ENCODE measurements around the gene TSR3.
"Not testable (repeated sequence)": the region's sequence is repeated elsewhere in the genome, so short reads cannot be mapped to it uniquely, and the experiment has no call there.

Gene TSR3

DNA sequence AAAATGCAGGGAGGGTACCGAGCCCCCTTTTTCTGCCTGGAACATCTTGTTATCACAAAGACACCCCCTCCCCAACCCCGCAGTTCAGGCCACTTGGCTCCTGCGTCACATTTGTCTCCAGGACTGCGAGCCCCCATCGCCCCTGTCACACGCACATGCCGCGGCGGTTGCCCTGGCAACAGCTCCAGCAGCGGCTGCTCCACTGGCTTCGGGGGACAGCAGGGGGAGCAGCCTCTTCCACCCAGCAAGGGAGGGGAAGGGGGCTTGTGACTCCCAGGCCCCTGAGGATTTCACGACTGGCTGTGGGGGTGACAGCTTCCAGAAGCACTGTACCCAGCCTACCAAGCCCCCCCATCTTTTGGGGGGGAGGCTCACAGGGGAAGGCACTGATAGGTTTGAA lies 15.7 kb downstream of the TSR3 start:
- DNase-seq = no peak

GRCh38 chr16:1335211-1335971 lies 16.3 kb downstream of the TSR3 start:
- DNase-seq = no peak

DNA sequence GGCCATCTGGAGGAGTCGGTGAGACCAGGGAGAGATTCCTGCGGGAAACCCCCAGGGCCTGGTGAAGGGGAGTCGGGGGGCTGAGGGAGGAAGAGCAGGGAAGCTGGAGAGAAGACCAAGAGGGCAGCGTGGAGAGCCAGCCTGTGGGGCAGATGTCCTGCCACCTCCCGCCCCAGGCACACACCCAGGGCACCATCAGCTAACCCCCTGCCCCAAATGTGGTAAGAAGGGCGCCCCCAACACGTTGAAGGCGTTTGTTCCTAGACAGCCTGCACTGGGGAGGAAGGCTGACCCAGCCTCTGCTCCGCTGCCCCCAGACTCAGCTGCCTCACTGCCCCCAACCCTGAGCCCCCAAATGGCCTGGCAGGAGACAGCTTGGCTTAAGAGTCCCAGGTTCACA lies 16.9 kb downstream of the TSR3 start:
- no peak for DNase-seq

DNA sequence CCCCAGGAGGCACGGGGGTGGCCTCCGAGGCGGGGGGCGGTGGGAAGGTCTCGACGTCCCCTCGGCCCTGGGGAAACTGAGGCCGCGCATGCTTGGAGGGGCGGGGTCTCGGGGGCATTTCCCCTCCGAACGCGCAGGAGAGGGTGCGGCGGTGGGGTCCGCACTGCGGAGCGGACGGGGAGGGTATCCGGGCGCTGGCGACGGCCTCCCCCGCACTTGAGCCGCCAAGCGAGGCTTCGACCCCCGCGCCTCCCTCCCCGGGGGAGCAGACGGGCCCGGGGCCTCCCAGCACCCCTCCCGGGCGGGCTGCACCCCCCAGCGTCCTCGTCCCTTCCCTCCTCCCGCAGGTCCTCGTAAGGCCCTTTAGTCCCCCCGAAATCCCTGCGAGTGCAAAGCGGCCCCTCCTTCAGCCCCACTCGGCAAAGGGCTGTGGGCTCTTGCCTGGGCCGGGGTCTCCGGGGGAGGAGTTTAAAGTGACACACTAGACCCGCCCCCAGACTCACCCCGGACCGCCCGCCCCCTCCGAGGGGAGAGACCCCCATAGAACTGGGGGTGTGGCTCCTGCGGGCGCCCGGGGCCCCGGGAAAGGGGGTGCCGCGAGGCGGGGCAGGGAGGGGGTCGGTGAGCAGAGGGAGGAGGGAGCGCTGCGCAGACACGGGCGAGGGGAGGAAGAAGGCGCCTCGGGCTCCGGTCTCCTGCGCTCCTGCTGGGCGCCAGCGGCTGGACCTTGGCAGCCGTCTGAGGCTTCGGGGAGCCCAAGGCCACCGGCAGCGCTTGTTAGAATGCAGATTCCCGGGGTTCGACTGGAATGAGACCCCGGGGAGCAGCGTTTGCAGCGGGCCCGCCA lies 17.6 kb downstream of the TSR3 start:
- DNase-seq = no peak

DNA sequence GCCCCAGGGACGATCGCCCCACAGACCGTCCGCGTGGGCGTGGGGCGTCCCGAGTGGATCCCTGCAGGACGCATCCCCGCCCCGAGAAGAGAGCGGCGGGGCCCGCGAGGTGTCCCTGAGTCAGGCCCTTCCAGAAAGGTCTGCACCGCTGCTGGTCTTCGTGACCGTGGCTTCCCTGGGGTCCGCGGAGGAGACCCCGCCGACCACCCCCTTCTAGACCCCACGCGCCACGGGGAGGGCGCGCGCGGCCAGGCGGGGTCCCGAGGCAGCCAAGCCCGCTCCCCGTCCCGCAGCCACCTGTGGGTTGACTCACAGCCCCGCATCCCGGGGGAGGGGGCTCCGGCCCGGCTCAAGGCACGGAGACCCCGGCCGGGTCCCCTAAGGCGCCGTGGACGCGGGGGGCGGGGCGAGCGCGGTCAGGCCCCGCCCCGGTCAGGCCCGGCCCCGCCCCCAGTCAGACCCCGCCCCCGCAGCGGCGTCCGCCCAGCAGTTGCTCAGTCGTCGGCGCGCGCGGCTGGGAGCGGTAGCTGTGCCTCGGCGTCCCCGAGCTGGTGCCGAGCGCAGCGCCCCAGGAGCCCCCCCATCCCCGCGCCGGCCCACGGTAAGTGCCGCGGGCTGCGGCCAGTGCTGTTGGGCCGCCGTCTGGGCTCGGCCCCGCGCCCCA lies 18.4 kb downstream of the TSR3 start, which contains the start of gene BAIAP3:
Gene BAIAP3 (plus strand): TSS at position 497 of the 664 bp plus-strand sequence. CDS start 4,905 bp downstream, outside the sequence.
- no peak for DNase-seq

DNA sequence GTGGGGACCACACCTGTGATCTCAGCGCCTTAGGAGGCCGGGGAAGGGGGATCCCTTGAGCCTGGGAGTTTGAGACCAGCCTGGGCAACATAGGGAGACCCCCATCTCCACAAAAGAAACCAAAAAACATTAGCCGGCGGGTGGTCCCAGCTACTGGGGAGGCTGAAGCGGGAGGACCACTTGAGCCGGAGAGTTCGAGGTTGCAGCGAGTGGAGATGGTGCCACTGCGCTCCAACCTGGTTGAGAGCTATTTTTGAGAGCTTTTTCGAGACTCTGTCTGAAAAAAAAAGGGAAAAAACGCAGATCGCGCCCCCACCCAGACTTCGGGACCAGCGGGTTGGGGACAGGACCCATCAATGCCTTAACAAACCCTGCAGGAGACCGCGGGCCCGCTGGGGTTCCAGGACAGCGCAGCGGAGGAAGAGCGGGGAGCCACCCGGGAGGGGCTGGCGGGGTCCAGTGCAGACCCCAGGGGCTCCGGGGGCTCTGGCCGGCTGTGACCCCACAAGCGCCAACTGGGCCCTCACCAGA lies 19.0 kb downstream of the TSR3 start:
- no peak for DNase-seq

- DNase-seq = no peak
Measured at GRCh38 chr16:1331712-1332617, 19.7 kb downstream of the TSR3 start.

- DNase-seq = no peak
Measured at GRCh38 chr16:1330931-1331711, 20.6 kb downstream of the TSR3 start.

GRCh38 chr16:1330260-1330914 lies 21.3 kb downstream of the TSR3 start:
- DNase-seq = no peak

DNA sequence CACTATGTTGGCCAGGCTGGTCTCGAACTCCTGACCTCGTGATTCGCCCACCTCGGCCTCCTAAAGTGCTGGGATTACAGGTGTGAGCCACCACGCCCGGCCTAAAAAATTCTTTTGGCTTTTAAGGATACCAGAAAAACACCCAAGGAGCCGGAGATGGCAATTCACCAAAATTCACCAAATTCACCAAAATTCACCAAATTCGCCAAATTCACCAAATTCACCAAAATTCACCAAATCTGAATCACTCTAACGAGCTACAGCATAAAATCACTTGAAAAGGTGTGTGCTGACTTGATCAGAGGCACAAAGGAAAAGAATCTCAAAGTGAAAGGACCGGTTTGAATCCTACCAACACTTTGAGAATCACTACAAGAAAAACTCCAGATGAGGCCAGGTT lies 22.7 kb downstream of the TSR3 start:
- not testable (repeated sequence) for DNase-seq

- not testable (repeated sequence) for DNase-seq
Measured at GRCh38 chr16:1328136-1328535, 23.5 kb downstream of the TSR3 start.

- no peak for DNase-seq
Measured at GRCh38 chr16:1327619-1327947, 24.1 kb downstream of the TSR3 start.

DNA sequence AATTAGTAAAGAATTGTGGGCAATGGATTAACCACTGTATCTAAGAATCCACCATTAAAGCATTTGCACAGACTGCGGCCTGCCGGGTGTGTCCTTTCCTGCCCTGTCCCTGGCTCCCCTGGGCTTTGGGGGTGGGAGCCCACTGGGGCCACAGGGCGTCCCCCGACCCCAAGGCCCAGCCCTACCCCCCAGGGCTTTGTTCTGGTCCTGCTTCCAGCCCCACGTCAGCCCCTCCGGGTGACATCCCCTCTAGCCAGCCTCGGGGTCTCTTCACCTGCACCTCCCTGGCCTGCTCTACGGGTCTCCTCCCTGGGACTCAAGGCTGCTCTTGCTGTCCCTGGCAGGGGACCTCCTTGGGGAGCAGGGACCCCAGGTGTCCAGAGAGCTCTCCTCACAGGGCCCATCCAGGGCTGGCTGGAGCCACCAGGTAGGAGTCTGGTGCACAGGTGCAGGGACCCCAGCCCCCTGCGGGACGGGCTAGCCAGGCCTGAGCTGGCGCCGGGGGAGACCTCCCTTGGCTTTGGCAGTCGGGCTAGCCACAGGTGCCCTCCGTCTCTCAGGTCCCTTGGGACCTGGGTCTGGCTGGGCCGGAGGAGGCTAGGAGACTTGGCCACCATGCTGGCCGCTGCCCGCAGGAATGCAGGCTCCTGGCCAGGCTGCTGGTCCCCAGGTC lies 24.6 kb downstream of the TSR3 start:
- DNase-seq = no peak

DNA sequence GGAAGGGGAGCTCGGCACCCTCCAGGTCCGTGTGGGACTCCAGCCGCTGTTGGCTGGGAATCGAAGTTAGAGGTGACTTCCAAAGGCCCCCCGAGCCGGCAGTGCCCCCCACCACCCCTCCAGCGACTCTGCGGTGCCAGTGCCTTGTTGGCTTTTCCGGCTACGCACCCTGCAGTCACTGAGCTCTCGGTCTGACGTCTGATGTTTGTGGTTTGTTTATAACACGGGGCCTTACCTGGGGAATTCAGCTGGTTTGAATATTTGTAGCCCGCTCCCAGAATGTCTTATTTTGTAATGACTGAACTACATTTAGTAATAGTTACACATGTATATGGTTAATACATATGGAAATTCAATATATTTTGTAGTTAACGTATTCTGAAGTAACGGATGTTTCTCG lies 25.3 kb downstream of the TSR3 start:
- no peak for DNase-seq

DNA sequence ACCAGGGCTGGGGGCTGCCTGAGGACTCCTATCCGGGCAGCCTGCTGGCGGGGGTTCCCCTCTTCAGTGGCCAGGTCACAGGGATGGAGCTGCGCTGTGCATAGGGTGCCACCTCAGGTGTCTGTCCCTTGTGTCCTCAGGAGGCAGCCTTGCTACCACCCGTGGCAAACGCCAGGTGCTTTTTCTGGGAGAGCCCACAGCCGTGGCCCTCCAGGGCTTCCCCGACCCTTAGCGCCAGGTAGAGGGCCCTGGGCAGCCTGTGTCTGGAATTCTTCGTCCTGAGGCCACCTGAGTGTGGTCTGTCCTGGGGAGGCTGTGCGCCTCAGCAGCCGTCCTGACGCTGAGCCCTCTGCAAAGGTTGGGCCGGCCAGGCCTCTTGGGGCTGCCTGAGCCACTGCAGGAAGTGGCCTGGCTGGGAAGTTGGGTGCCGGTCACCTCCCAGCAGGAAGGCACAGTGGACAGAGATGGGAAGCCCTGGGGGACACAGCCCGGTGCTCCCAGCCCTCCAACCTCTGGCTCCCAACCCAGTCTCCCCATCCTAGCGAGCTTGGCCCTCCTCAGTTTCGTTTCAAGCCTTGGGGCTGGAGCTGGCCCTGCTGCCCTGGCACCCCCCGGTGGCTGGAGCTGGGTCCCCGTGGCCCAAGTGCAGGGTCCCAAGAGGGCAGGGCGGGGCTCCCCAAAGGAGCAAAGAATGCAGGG lies 25.9 kb downstream of the TSR3 start:
- no peak for DNase-seq

DNA sequence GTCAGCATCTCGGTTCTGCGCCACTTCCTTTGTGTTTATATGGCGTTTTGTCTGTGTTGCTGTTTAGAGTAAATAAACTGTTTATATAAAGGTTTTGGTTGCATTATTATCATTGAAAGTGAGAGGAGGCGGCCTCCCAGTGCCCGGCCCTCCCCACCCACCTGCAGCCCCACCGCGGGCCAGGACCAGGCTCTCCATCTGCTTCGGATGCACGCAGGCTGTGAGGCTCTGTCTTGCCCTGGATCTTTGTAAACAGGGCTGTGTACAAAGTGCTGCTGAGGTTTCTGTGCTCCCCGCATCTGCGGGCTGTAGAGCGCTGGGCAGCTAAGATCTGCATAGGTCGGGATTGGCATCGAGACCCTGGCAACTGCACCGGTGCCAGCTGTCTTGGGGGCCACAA lies 26.4 kb downstream of the TSR3 start:
- DNase-seq = no peak

DNA sequence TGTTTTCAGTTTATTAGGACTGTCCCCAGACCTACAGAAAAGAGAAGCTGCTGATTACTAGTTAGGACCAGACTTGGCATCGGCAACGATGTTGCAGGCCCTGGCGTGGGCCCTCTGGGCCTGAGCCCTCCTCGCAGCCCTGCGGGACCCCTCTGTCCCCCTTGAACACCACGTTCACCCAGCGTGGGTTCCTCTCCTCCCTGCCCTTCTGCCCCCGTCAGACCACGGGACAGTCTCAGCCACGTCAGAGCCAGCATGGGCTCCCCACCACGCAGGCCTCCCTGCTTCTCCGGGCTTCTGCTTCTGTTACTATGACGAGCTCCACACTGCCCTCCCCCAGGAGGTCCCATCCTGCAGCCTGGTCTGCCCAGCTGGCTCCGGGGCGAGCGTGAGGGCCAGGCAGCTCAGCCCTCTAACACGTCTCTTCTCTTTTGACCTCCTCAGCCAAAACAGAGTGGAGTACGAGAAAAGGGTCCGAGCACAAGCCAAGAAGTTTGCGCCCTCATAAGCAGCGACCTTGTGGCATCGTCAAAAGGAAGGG lies 27.3 kb downstream of the TSR3 start:
- DNase-seq = no peak

DNA sequence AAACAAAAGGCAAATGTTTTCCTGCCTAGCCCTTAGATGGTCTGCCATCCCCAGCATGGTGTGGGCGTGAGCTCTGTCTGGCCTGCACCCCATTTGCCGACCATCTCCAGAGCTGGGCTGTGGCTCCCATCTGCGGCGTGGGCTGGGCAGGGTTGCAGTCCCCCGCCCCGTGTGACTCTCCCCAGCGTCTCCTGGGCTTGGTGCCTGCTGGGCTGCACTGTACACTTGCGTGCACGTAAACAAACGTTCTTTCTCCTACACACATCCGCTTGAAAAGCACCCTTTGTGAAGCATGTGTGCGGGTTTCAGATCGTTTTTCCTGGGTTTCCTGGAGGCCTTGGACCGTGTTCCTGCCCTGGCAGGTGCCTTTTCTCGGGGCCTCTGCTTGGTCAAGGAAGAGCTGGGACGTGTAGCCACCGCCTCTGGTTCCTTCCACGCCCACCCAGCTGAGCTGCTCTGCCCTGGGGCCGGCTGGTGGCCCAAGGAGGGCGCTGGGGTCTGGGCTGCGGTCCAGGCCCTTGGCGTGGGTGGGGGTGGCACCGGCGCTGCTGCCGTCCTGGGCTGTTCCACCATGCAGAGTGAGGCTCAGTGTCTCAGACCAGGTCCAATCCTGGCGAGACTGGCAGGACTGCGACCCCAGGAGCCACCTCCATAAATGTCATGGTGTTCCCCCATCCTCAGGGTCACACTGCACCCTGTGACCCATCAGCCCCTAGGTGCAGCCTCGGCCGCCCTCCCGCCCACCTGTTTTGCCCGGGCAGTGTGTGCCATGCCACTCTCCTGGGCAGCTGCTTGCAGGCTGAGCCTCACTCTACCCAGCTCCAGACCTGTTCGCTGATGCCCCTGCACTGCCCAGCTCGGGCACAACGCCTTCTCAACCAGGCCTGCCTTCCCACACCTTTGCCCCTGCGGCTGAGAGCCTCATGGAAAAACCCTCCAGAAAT lies 28.1 kb downstream of the TSR3 start:
- no peak for DNase-seq

Measured in NCI-H2171 treated with DMSO at 0.1 percent for 48 hours (cell line).